HFFc6 (cell line): Measurements from ENCODE around the gene CPEB2. TPM values are rescaled to one million over a fixed set of nuclear protein-coding genes. Genes with fewer than 3 reads are reported as not detected.

Experiments used
- DNase-seq: peaks from one replicate; pipeline ENCODE4 v3.0.0-alpha.2; 2018
- H3K27ac Mint-ChIP-seq: 2 replicates; pipeline ENCODE4 v1.8.0; 2020; ENCODE audit warnings: mild to moderate bottlenecking, mixed read lengths
- H3K27me3 Mint-ChIP-seq: 2 replicates; pipeline ENCODE4 v1.8.0; 2021; ENCODE audit warnings: mild to moderate bottlenecking, moderate library complexity, mixed read lengths; ENCODE audit not compliant: insufficient read depth
- H3K36me3 Mint-ChIP-seq: 2 replicates; pipeline ENCODE4 v1.8.0; 2021; ENCODE audit warnings: low read depth, mixed read lengths
- H3K4me1 Mint-ChIP-seq: 2 replicates; pipeline ENCODE4 v1.8.0; 2020; ENCODE audit warnings: low read depth, mixed read lengths
- H3K4me3 Mint-ChIP-seq: 2 replicates; pipeline ENCODE4 v1.8.0; 2020; ENCODE audit warnings: mild to moderate bottlenecking, moderate library complexity, mixed read lengths
- H3K9me3 Mint-ChIP-seq: 2 replicates; pipeline ENCODE4 v1.8.0; 2020; ENCODE audit warnings: mild to moderate bottlenecking, mixed read lengths
- total RNA-seq, 6 experiments: library from RNA; stranded (reverse); fragmentation: NEBNext Ultra II Directional; extraction: Animal tissue kit (Norgen Biotek cat#: 25700); gene quantifications; 2 replicates in 1 of 6; 3 replicates in 5 of 6; pipeline ENCODE4 v1.2.3, GENCODE V29; 2021
- TF ChIP-seq, protein P1 (sequence below): fragments of 200-600 bp; sonication (generic); IDR thresholded peaks from 2 replicates; pipeline ENCODE4 v1.5.0; 2021; ENCODE audit warnings: antibody characterized with exemption, mild to moderate bottlenecking

The CPEB2 gene
- total RNA-seq, 6 experiments from 2014 or later, result 18.9 to 27.8 (median 22.8) TPM

DNA sequence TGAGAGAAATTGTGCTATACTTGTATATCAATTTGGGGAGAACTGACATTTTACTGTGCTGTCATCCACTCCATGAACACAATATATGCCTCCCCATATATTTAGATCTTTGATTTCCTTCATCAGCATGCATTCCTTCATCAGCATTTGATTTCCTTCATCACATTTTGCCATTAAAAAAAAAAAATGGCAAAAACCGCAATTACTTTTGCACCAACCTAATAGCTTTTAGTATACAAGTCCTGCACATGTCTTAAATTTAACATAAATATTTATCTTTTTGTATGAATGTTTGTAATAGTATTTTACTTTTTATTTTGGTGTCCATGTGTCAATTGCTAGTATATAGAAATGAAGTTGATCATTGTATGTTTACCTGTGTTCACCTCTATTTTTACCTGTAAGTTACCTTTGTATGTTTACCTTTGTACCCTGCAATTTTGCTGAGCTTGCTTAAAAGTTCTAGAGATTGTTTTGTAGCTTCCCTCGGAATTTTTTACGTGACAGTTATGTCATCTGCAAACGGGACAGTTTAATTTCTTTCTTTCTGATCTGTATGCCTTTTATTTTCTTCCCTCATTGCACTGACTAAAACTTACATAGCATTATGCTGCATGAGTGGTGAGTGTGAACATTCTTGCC lies 86.2 kb downstream of the CPEB2 start:
- TF ChIP-seq, protein P1, sequence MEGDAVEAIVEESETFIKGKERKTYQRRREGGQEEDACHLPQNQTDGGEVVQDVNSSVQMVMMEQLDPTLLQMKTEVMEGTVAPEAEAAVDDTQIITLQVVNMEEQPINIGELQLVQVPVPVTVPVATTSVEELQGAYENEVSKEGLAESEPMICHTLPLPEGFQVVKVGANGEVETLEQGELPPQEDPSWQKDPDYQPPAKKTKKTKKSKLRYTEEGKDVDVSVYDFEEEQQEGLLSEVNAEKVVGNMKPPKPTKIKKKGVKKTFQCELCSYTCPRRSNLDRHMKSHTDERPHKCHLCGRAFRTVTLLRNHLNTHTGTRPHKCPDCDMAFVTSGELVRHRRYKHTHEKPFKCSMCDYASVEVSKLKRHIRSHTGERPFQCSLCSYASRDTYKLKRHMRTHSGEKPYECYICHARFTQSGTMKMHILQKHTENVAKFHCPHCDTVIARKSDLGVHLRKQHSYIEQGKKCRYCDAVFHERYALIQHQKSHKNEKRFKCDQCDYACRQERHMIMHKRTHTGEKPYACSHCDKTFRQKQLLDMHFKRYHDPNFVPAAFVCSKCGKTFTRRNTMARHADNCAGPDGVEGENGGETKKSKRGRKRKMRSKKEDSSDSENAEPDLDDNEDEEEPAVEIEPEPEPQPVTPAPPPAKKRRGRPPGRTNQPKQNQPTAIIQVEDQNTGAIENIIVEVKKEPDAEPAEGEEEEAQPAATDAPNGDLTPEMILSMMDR, result no peak
- peaks cover under 1% of the 10 kb centered on the region; the same call in 1 of the 2 replicates for H3K27me3 Mint-ChIP-seq
- H3K9me3 Mint-ChIP-seq, result peaks cover 5% of the 10 kb centered on the region
- peaks cover 6% of the 10 kb centered on the region; the same call in 1 of the 2 replicates for H3K36me3 Mint-ChIP-seq
- H3K4me1 Mint-ChIP-seq, result no peaks in the 10 kb centered on the region
- H3K4me3 Mint-ChIP-seq, result no peak overlapping the region
- DNase-seq, result no peak
- H3K27ac Mint-ChIP-seq, result no peak overlapping the region

DNA sequence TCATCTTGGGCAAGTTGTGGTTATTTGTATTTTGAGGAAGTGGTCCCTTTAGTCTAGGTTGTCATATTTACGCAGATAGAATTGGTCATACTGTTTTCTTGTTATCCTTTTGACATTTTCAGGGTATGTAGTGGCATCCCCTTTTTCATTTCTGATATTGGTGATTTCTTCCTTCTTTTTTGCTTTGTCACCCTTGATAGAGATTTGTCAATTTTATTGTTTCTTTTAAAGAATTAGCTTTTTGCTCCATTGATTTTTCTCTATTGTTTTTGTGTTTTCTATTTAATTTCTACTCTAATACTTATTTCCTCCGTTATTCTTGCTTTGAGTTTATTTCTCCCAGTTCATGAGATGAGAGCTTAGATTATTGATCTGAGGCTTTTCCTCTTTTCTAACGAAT lies 87.7 kb downstream of the CPEB2 start:
- Mint-ChIP-seq H3K36me3 (peaks cover 6% of the 10 kb centered on the region; the same call in 1 of the 2 replicates), H3K4me1 (no peaks in the 10 kb centered on the region), H3K27me3 (no peaks in the 10 kb centered on the region; the same call in 1 of the 2 replicates), H3K4me3 (no peak overlapping the region), H3K27ac (no peak overlapping the region), H3K9me3 (peaks cover 5% of the 10 kb centered on the region)
- no peak for DNase-seq
- TF ChIP-seq, protein P1, result no peak

DNA sequence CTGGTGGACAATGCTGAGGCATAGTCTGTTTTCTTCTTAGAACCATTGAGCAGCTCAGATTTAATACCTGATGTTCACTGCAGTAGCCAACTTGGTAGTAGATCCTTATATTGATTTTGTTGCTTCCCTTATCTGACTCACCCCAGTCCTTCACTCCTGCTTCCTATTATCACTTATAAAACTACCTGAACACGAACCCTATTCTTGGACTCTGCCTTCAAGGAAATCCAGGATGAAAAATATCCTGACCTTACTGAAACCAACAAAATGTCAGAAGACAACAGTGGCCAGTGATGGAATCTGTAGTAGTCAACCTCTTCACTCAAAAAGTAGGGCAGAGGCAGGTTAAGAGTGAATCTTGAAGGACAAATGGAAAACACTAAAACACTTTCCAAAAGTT lies 98.1 kb downstream of the CPEB2 start:
- Mint-ChIP-seq H3K27ac (no peak overlapping the region), H3K27me3 (no peaks in the 10 kb centered on the region; the same call in 1 of the 2 replicates), H3K9me3 (no peaks in the 10 kb centered on the region), H3K4me1 (peaks cover 15% of the 10 kb centered on the region), H3K4me3 (no peak overlapping the region), H3K36me3 (no peaks in the 10 kb centered on the region)
- TF ChIP-seq, protein P1, result no peak
- no peak for DNase-seq

DNA sequence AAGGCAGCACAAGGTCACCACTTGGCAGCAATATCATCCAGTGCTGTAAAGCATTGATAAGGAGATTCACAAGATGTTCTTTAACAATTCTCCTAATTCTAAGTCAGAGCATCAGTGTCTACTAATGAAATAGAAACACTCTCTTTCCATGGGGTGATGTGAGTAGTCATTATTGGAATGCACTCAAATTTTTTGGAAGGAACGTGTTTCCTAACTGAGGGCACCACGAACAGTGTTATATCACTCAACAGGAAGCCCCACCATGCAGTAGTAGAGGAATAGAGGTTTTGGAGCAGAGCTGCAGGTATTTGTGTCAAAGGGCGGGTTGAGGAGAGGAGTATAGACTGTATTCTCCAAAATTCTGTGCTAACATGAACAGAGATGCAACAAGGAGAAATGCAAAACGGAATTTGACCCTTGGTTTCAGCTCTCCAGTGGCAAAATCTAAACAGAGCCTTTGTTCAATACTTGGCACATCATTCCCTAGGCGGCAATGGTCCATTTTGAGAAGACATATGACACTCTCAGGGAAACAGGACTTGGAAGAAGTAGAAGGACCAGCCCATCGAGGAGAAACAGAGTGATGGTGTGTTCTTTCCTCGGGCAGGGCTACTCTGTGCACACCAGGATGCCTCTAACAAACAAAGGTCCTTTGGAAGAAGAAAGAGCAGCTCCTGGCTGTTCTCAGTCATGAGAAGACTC lies 98.9 kb downstream of the CPEB2 start:
- Mint-ChIP-seq H3K27me3 (no peaks in the 10 kb centered on the region; the same call in 1 of the 2 replicates), H3K9me3 (no peaks in the 10 kb centered on the region), H3K27ac (no peak overlapping the region), H3K4me1 (peaks cover 15% of the 10 kb centered on the region), H3K4me3 (no peak overlapping the region; the same call in 1 of the 2 replicates), H3K36me3 (no peaks in the 10 kb centered on the region)
- TF ChIP-seq, protein P1, result no peak
- no peak for DNase-seq

DNA sequence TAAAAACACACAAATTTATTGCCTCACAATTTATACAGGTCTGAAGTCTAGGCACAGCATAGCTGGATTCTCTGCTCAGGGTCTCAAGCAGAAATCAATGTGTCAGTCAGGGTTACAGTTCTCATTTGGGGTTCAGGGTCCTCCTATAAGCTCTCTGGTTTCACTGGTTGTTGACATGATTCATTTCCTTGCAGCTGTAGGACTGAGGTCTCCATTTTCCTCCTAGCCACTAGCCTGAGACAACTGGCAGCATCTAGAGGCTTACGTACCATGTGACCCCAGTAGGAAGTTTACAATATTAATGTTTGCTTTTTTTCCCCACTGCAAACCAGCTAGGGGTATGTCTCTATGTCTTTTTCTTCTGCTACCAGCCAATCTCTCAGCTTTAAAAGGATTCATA lies 102.5 kb downstream of the CPEB2 start:
- no peak for DNase-seq
- Mint-ChIP-seq H3K36me3 (no peaks in the 10 kb centered on the region), H3K4me3 (no peak overlapping the region), H3K27ac (no peak overlapping the region), H3K4me1 (peaks cover 15% of the 10 kb centered on the region), H3K27me3 (no peaks in the 10 kb centered on the region; the same call in 1 of the 2 replicates), H3K9me3 (no peaks in the 10 kb centered on the region)
- TF ChIP-seq, protein P1, result no peak
